CD8-positive, alpha-beta memory T cell (primary cell): ENCODE measurements around the gene MAP7D1. TPM values are rescaled to one million over a fixed set of nuclear protein-coding genes. Genes with fewer than 3 reads are reported as not detected.
A peak's percentile ranks its signal among the peaks of the same experiment; 100 is the strongest.

ENCODE experiments used
- CTCF ChIA-PET: fragments of 350-600 bp; sonication (Branson Sonifier 250); formaldehyde crosslinking; loops from one replicate; lab custom pipeline; 2021; ENCODE audit warnings: antibody characterized with exemption; lab: Charles Lee
- POLR2A ChIA-PET: fragments of 350-600 bp; sonication (Branson Sonifier 250); formaldehyde crosslinking; loops from one replicate; lab custom pipeline; 2021; ENCODE audit warnings: antibody characterized with exemption; lab: Charles Lee
- DNase-seq, 5 donors: peaks; one replicate each; pipeline versions ENCODE4 v3.0.0 to v3.0.0-alpha.2; 2020 to 2022; ENCODE audit warnings: mixed read lengths in 1 of 5
- H3K27ac ChIP-seq: one replicate; pipeline ENCODE4 v1.7.0; 2013; ENCODE audit warnings: low read depth, mild to moderate bottlenecking, low read length, moderate library complexity
- H3K27me3 ChIP-seq: 2 replicates; pipeline ENCODE4 v1.7.0; 2013; ENCODE audit warnings: low read length, mild to moderate bottlenecking; ENCODE audit not compliant: insufficient read depth, poor library complexity, severe bottlenecking
- H3K36me3 ChIP-seq: 2 replicates; pipeline ENCODE4 v1.7.0; 2013; ENCODE audit warnings: mild to moderate bottlenecking, low read length, moderate library complexity; ENCODE audit not compliant: insufficient read depth
- H3K4me1 ChIP-seq: 2 replicates; pipeline ENCODE4 v1.7.0; 2013; ENCODE audit warnings: mild to moderate bottlenecking, low read length, moderate library complexity; ENCODE audit not compliant: insufficient read depth
- H3K4me3 ChIP-seq: 2 replicates; pipeline ENCODE4 v1.7.0; 2013; ENCODE audit warnings: mild to moderate bottlenecking, low read length
- H3K9me3 ChIP-seq: 2 replicates; pipeline ENCODE4 v1.7.0; 2013; ENCODE audit warnings: mild to moderate bottlenecking, low read length
- H3K27ac Mint-ChIP-seq, 8 donors: one replicate each; pipeline ENCODE4 v1.8.0; 2020 to 2021; ENCODE audit warnings: mixed read lengths in 8 of 8, mild to moderate bottlenecking in 6 of 8, inconsistent platforms in 3 of 8, moderate library complexity in 3 of 8
- H3K27me3 Mint-ChIP-seq, 2 donors: one replicate each; pipeline ENCODE4 v1.8.0; 2020 to 2021; ENCODE audit warnings: mixed read lengths in 2 of 2, mild to moderate bottlenecking in 1 of 2, moderate library complexity in 1 of 2
- H3K36me3 Mint-ChIP-seq, 3 donors: one replicate each; pipeline ENCODE4 v1.8.0; 2020 to 2021; ENCODE audit warnings: mixed read lengths in 3 of 3, inconsistent platforms in 1 of 3, mild to moderate bottlenecking in 1 of 3
- H3K4me1 Mint-ChIP-seq, 3 donors: one replicate each; pipeline ENCODE4 v1.8.0; 2020 to 2021; ENCODE audit warnings: mixed read lengths in 3 of 3, inconsistent platforms in 1 of 3, mild to moderate bottlenecking in 1 of 3
- H3K4me3 Mint-ChIP-seq, 7 donors: one replicate each; pipeline ENCODE4 v1.8.0; 2020 to 2021; ENCODE audit warnings: mixed read lengths in 7 of 7, mild to moderate bottlenecking in 6 of 7, moderate library complexity in 4 of 7, inconsistent platforms in 2 of 7
- H3K9me3 Mint-ChIP-seq, 5 donors: one replicate each; pipeline ENCODE4 v1.8.0; 2020 to 2022; ENCODE audit warnings: mixed read lengths in 5 of 5, mild to moderate bottlenecking in 3 of 5, moderate library complexity in 2 of 5, inconsistent platforms in 1 of 5
- polyA plus RNA-seq: library from polyadenylated mRNA; unstranded; fragments of 300-500 nt; fragmentation: Illumina TruSeq; gene quantifications from one replicate; pipeline ENCODE4 v1.2.3, GENCODE V29; 2021
- total RNA-seq, 2 experiments: library from RNA; stranded (reverse); gene quantifications; one replicate each; pipeline ENCODE4 v1.2.3, GENCODE V29; 2021

Gene MAP7D1
- total and polyA plus RNA-seq, 3 experiments from 2014 or later, result 55.4 to 185 (median 183) TPM

DNA sequence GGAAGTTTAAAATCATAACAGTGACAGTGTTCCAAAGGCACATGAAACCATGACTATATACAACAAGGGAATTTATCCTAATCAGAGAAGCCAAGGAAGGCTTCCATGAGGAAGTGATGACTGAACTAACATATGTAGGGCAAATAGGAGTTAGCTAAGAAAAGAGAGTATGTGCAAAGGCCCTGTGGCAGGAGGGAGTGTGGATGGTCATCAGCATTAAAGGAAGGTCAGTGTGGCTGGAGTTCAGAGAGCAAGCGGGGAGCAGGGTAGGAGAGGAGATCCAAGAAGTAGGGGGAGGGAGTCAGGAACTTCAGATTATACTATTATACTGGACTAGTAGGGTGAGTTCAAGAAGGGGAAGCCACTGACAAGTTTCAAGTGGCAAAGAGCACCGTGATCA lies 8.4 kb downstream of the MAP7D1 start:
- H3K9me3 Mint-ChIP-seq, result no peaks in the 10 kb centered on the region
- Histone ChIP-seq H3K4me1 (peaks cover 72% of the 10 kb centered on the region), H3K4me3 (no peak overlapping the region), H3K36me3 (peaks cover 6% of the 10 kb centered on the region), H3K27ac (no peak overlapping the region), H3K27me3 (no peaks in the 10 kb centered on the region), H3K9me3 (no peaks in the 10 kb centered on the region)
- no peak for DNase-seq
- no peaks in the 10 kb centered on the region for H3K27me3 Mint-ChIP-seq
- peaks cover 0 to 43% (median 8%) of the 10 kb centered on the region in 3 donors for H3K36me3 Mint-ChIP-seq
- CTCF ChIA-PET, result interaction anchor here (2.7 to 15.1 kb wide), 2 partner anchors 14 to 22 kb away, joined by 14 to 113 read pairs; partner anchors contain the start of gene TRAPPC3
- peak overlapping the region; percentile 13 to 97 (median 70) for H3K27ac Mint-ChIP-seq
- peaks cover 71 to 82% (median 76%) of the 10 kb centered on the region in 3 donors for H3K4me1 Mint-ChIP-seq
- peak overlapping the region in 2 of 7 donors; percentile 8 to 69 for H3K4me3 Mint-ChIP-seq
- POLR2A ChIA-PET, result no interaction called here

DNA sequence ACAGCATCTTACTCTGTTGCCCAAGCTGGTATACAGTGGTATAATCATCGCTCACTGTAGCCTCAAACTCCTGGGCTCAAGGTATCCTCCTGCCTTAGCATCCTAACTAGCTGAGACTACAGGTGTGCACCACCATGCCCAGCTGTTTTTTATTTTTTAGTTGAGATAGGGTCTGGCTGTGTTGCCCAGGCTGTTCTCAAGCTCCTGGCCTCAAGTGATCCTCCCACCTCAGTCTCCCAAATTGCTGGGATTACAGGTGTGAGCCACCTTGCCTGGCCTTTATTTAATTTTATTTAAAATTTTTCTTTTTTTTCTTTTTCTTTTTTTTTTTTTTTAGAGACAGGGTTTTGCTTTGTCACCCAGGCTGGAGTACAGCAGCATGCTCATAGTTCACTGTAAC lies 9.2 kb downstream of the MAP7D1 start:
- no peak for DNase-seq
- peaks cover 67 to 81% (median 71%) of the 10 kb centered on the region in 3 donors for H3K4me1 Mint-ChIP-seq
- peaks cover 0 to 49% (median 8%) of the 10 kb centered on the region in 3 donors for H3K36me3 Mint-ChIP-seq
- no peaks in the 10 kb centered on the region for H3K9me3 ChIP-seq
- no peaks in the 10 kb centered on the region for H3K27me3 Mint-ChIP-seq
- H3K27me3 ChIP-seq, result no peaks in the 10 kb centered on the region
- no peak overlapping the region for H3K4me3 Mint-ChIP-seq
- H3K27ac ChIP-seq, result no peak overlapping the region
- H3K9me3 Mint-ChIP-seq, result no peaks in the 10 kb centered on the region
- CTCF ChIA-PET, result interaction anchor here (2.7 to 15.1 kb wide), 2 partner anchors 15 to 22 kb away, joined by 14 to 113 read pairs; partner anchors contain the start of gene TRAPPC3
- H3K27ac Mint-ChIP-seq, result peak overlapping the region in 5 of 8 donors; percentile 13 to 97 (median 74)
- no peak overlapping the region for H3K4me3 ChIP-seq
- H3K4me1 ChIP-seq, result peaks cover 64% of the 10 kb centered on the region
- POLR2A ChIA-PET, result no interaction called here
- peaks cover 7% of the 10 kb centered on the region for H3K36me3 ChIP-seq

DNA sequence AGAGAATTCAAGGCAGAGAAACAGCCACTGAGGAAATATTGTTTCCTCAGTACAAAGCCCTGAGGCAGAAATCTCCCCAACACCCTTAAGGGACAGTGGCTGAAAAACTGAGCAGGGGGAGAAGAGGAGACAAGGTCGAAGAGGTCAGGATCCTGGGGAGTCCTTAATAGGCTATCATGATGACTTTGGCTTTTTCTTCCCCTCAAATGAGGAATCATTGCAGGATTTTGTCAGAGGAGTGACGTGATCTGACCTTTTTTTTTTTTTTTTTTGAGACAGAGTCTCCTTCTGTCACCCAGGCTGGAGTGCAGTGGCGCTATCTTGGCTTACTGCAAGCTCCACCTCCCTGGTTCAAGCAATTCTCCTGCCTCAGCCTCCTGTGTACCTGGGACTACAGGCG lies 10.2 kb downstream of the MAP7D1 start:
- ChIA-PET CTCF (interaction anchor here (2.7 to 15.1 kb wide), 2 partner anchors 16 to 21 kb away, joined by 14 to 113 read pairs; partner anchors contain the start of gene TRAPPC3), POLR2A (no interaction called here)
- no peak for DNase-seq
- peaks cover 17% of the 10 kb centered on the region for H3K36me3 ChIP-seq
- H3K36me3 Mint-ChIP-seq, result peaks cover 0 to 56% (median 8%) of the 10 kb centered on the region in 3 donors
- H3K9me3 ChIP-seq, result no peaks in the 10 kb centered on the region
- H3K4me3 Mint-ChIP-seq, result no peak overlapping the region
- no peak overlapping the region for H3K27ac ChIP-seq
- no peaks in the 10 kb centered on the region for H3K9me3 Mint-ChIP-seq
- H3K4me1 Mint-ChIP-seq, result peaks cover 60 to 77% (median 63%) of the 10 kb centered on the region in 3 donors
- H3K27ac Mint-ChIP-seq, result peak overlapping the region in 6 of 8 donors; percentile 24 to 89 (median 72)
- no peaks in the 10 kb centered on the region for H3K27me3 ChIP-seq
- no peak overlapping the region for H3K4me3 ChIP-seq
- no peaks in the 10 kb centered on the region for H3K27me3 Mint-ChIP-seq
- H3K4me1 ChIP-seq, result peaks cover 54% of the 10 kb centered on the region

DNA sequence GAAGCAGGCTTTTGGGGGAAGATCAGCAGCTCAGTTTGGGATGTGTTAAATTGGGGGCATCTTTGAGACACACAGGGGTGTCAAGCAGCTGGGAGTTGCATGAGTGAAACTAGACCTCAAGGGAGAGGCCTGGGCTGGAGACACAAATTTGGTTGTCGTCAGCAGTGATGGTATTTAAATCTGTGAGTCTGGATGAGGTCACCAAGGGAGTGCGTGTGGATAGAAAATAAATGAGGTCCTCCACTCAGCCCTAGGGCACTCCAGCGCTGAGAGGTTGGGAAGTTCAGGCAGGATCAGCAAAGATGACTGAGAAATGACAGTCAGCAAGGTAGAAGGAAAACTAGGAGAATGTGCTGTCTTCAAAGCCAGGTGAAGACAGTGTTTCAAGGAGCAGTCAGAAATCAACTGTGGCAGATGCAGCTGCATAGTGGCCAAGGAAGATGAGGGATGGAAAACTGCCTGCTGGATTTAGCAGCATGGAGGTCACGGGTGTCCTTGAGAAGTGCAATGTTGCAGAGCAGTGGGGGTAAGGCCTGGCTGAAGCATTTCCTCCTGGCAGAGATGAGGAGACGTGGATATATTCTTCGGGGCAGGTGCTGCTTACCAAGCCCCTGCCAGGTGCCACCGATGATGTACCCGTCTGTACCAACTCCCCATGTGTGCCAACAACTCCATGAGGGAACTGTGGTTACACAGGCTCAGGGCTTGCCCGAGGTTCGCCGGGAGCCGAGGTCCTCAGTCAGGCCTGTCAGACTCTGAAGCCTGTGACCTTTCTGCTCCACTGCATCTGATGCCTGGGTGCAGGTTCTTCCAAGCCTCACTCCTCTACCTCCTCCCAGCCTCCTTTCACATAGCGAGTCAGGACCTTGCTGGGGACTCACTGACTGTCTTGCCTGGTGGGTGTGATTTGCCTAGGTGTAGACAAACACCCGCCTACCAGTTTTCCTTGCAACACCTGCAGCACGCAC lies 11.3 kb downstream of the MAP7D1 start:
- no peaks in the 10 kb centered on the region for H3K27me3 ChIP-seq
- Mint-ChIP-seq H3K27ac (peak overlapping the region; percentile 12 to 90 (median 68)), H3K4me3 (no peak overlapping the region), H3K9me3 (no peaks in the 10 kb centered on the region), H3K36me3 (peaks cover 0 to 63% (median 8%) of the 10 kb centered on the region in 3 donors), H3K27me3 (no peaks in the 10 kb centered on the region), H3K4me1 (peaks cover 52 to 66% (median 52%) of the 10 kb centered on the region in 3 donors)
- H3K4me1 ChIP-seq, result peaks cover 44% of the 10 kb centered on the region
- no peak overlapping the region for H3K27ac ChIP-seq
- POLR2A ChIA-PET, result no interaction called here
- no peak for DNase-seq
- no peaks in the 10 kb centered on the region for H3K9me3 ChIP-seq
- H3K36me3 ChIP-seq, result peaks cover 25% of the 10 kb centered on the region
- CTCF ChIA-PET, result interaction anchor here (15.1 kb wide), 1 partner anchor 20 kb away, joined by 113 read pairs; no protein-coding TSS in a partner anchor
- no peak overlapping the region for H3K4me3 ChIP-seq

DNA sequence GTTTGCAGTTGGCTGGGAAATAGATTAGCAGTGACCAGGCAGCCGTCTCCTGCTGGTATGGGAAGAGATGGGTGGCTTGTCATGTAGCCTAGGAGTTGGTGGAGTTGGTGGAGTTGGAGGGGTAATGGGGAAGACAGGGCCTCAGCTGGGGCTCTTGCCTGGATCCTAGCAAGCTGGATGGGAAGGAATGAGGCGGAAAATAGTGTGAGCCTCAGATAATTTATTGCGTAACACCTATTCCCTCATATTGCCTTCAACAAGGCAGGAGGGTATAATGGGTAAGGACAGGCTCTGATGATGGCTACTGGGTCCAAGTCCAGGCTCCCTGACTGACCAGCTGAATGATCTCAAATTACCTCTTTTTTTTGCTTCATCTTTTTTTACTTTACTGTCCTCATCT lies 12.6 kb downstream of the MAP7D1 start:
- Histone ChIP-seq H3K36me3 (peaks cover 38% of the 10 kb centered on the region), H3K4me1 (peaks cover 31% of the 10 kb centered on the region), H3K27ac (no peak overlapping the region), H3K4me3 (no peak overlapping the region), H3K9me3 (no peaks in the 10 kb centered on the region), H3K27me3 (no peaks in the 10 kb centered on the region)
- Mint-ChIP-seq H3K9me3 (no peaks in the 10 kb centered on the region), H3K27me3 (no peaks in the 10 kb centered on the region), H3K4me3 (no peak overlapping the region), H3K27ac (peak overlapping the region in 7 of 8 donors; percentile 39 to 93 (median 82)), H3K4me1 (peaks cover 40 to 57% (median 41%) of the 10 kb centered on the region in 3 donors), H3K36me3 (peaks cover under 1 to 70% (median 10%) of the 10 kb centered on the region in 3 donors)
- no peak for DNase-seq
- CTCF ChIA-PET, result interaction anchor here (15.1 kb wide), 1 partner anchor 18 kb away, joined by 113 read pairs; no protein-coding TSS in a partner anchor
- POLR2A ChIA-PET, result no interaction called here

DNA sequence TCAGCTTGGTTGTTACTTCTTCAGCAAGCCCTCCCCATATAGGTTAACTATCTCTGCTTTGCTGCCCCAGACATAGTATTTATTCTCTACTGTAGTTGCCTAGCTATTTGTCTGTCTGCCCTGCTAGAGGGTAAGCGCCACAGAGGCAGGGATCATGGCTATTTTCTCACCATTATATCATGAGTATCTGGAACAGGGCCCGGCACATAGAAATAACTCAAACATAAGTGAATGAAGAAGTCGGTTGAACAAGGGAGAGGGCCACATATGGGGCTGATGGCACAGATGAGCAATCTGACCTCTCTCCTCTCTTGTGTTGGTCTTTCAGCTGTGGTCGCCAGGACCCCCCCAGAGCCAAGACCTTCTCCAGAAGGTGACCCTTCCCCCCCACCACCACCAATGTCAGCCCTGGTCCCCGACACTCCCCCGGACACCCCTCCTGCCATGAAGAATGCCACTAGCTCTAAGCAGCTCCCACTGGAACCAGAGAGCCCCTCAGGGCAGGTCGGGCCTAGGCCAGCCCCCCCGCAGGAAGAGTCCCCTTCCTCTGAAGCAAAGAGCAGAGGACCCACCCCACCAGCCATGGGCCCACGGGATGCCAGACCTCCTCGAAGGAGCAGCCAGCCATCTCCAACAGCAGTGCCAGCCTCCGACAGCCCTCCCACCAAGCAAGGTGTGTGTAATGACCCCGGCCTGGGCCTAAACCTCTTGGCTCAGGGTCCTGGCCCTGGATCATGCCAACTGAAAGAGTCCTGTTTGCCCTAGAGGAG lies 14.9 kb downstream of the MAP7D1 start:
- H3K27ac ChIP-seq, result no peak overlapping the region
- Mint-ChIP-seq H3K4me3 (peak overlapping the region in 1 of 7 donors; percentile 65), H3K27ac (peak overlapping the region in 7 of 8 donors; percentile 19 to 88 (median 77)), H3K9me3 (no peaks in the 10 kb centered on the region), H3K36me3 (peaks cover 5 to 83% (median 6%) of the 10 kb centered on the region in 3 donors), H3K4me1 (peaks cover 30 to 51% (median 36%) of the 10 kb centered on the region in 3 donors), H3K27me3 (no peaks in the 10 kb centered on the region)
- ChIA-PET CTCF (interaction anchor here (0.7 to 15.1 kb wide), 5 partner anchors 11 to 81 kb away, joined by 3 to 113 read pairs (median 11); partner anchors contain the start of gene TRAPPC3), POLR2A (interaction anchor here (1.0 kb wide), 1 partner anchor 11 kb away, joined by 4 read pairs; no protein-coding TSS in a partner anchor)
- DNase-seq, result no peak
- H3K4me3 ChIP-seq, result no peak overlapping the region
- H3K4me1 ChIP-seq, result peaks cover 20% of the 10 kb centered on the region
- peaks cover 56% of the 10 kb centered on the region for H3K36me3 ChIP-seq
- H3K27me3 ChIP-seq, result no peaks in the 10 kb centered on the region
- no peaks in the 10 kb centered on the region for H3K9me3 ChIP-seq

DNA sequence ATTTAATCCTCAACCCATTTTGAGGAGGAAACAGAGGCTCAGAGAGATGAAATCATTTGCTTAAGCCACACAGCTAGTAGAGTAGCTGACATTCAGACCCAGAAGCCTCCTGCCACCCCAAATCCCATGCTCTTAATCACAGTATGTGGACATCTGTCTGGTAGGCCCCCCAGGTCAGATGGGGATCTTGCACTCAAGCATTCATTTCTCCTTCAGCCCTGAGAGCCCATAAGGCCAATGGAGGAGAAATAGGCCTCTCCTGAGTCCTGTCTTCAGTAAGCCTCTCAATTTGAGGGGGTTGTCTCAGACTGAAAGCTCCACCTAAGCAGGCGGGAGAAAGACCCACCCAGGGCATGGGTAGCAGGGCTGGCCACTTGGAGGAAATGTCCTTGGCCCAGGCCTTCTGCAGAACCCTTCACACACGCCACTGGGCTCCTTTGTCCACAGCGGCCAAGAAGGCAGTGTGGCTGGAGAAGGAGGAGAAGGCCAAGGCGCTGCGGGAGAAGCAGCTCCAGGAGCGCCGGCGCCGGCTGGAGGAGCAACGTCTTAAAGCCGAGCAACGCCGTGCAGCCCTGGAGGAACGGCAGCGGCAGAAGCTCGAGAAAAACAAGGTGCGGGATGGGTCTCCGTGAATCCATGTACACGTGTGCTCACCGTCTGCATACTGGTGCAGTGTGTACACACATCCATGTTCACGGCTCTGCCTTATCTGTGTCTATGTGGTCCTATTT lies 16.2 kb downstream of the MAP7D1 start:
- Mint-ChIP-seq H3K9me3 (no peaks in the 10 kb centered on the region), H3K27ac (peak overlapping the region in 3 of 8 donors; percentile 33 to 68 (median 50)), H3K4me1 (peaks cover 19 to 39% (median 24%) of the 10 kb centered on the region in 3 donors), H3K4me3 (no peak overlapping the region), H3K36me3 (peaks cover 5 to 80% (median 6%) of the 10 kb centered on the region in 3 donors), H3K27me3 (no peaks in the 10 kb centered on the region)
- H3K36me3 ChIP-seq, result peaks cover 59% of the 10 kb centered on the region
- no peaks in the 10 kb centered on the region for H3K9me3 ChIP-seq
- DNase-seq, result no peak
- no peak overlapping the region for H3K27ac ChIP-seq
- no peaks in the 10 kb centered on the region for H3K27me3 ChIP-seq
- peaks cover 6% of the 10 kb centered on the region for H3K4me1 ChIP-seq
- POLR2A ChIA-PET, result no interaction called here
- CTCF ChIA-PET, result interaction anchor here (1.0 to 15.1 kb wide), 3 partner anchors 13 to 23 kb away, joined by 4 to 113 read pairs (median 6); partner anchors contain the start of gene TRAPPC3
- no peak overlapping the region for H3K4me3 ChIP-seq
